Measurements from ENCODE around the gene DHH.

Gene DHH

GRCh38 chr12:49059045-49059298 is 35.6 kb downstream of the DHH start:
- Histone ChIP-seq H3K27me3 (ENCODE audit: control insufficient read depth, insufficient read depth, low read length, poor library complexity, severe bottlenecking) (no peaks in the 10 kb centered on the region), H3K9me3 (ENCODE audit: control insufficient read depth, low read length) (no peaks in the 10 kb centered on the region), H3K4me1 (ENCODE audit: control insufficient read depth, insufficient read depth, low read length) (peaks cover 28% of the 10 kb centered on the region), H3K4me3 (ENCODE audit: insufficient read depth, low read depth, low read length) (peak overlapping the region; percentile 64), H3K27ac (ENCODE audit: insufficient read depth, low read depth, low read length, poor library complexity, severe bottlenecking) (no peak overlapping the region), H3K36me3 (ENCODE audit: control insufficient read depth, insufficient read depth, low read length) (peaks cover 10% of the 10 kb centered on the region)
- WGBS, 2 experiments, result 3 to 4% methylated on average over 1 of the region's 1 CpG

DNA sequence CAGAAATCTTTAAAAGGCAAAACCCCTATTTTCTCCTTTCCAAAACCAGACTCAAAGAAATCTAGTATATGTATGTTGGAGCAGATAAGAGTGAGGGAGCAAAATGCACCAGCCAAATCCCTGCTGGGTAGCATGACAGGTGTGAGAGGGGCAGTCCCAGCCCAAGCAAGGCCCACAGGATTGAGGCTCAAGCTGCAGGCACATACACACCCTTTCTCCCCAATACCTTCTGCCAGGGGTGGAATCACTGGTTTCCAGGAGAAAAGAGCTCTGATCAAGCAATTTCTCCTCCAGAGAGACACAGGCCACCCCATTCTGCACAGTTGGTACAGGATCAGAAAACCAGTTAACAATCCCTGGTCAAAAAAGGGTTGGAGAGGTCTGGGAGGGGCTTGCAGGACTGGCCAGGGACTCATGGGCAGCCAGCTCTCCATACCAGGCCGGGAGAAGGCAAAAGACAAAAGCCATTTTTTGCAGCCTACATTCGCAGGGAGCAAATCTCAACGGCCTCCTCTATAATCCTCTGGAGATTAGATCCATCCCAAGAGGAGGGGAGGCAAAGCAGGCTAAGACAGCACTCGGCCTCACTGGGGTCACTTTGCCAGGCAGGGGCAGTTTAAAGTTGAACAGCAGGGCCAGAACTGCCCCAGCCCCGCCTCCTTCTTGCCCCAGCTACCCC is 36.1 kb downstream of the DHH start:
- 14 to 16% methylated on average over 5 of the region's 5 CpGs for WGBS, 2 experiments
- no peak overlapping the region for H3K27ac ChIP-seq (ENCODE audit: insufficient read depth, low read depth, low read length, poor library complexity, severe bottlenecking)

GRCh38 chr12:49057888-49058287 is 36.7 kb downstream of the DHH start:
- Histone ChIP-seq H3K36me3 (ENCODE audit: control insufficient read depth, insufficient read depth, low read length) (peaks cover 20% of the 10 kb centered on the region), H3K27ac (ENCODE audit: insufficient read depth, low read depth, low read length, poor library complexity, severe bottlenecking) (no peak overlapping the region)
- WGBS, 2 experiments, result 42 to 54% methylated on average over 4 of the region's 4 CpGs

More for the DNA sequence above, 36.1 kb downstream of the DHH start:
- Histone ChIP-seq H3K27me3 (ENCODE audit: control insufficient read depth, insufficient read depth, low read length, poor library complexity, severe bottlenecking) (no peaks in the 10 kb centered on the region), H3K9me3 (ENCODE audit: control insufficient read depth, low read length) (no peaks in the 10 kb centered on the region), H3K36me3 (ENCODE audit: control insufficient read depth, insufficient read depth, low read length) (peaks cover 14% of the 10 kb centered on the region), H3K4me1 (ENCODE audit: control insufficient read depth, insufficient read depth, low read length) (peaks cover 28% of the 10 kb centered on the region), H3K4me3 (ENCODE audit: insufficient read depth, low read depth, low read length) (peak overlapping the region; percentile 64)

GRCh38 chr12:49055978-49056754 is 38.4 kb downstream of the DHH start:
- H3K36me3 ChIP-seq (ENCODE audit: control insufficient read depth, insufficient read depth, low read length), result peaks cover 37% of the 10 kb centered on the region
- WGBS, 2 experiments, result 64 to 66% methylated on average over 7 of the region's 7 CpGs
- no peaks in the 10 kb centered on the region for H3K27me3 ChIP-seq (ENCODE audit: control insufficient read depth, insufficient read depth, low read length, poor library complexity, severe bottlenecking)
- peaks cover 28% of the 10 kb centered on the region for H3K4me1 ChIP-seq (ENCODE audit: control insufficient read depth, insufficient read depth, low read length)
- H3K4me3 ChIP-seq (ENCODE audit: insufficient read depth, low read depth, low read length), result peak overlapping the region; percentile 2
- H3K9me3 ChIP-seq (ENCODE audit: control insufficient read depth, low read length), result no peaks in the 10 kb centered on the region
- H3K27ac ChIP-seq (ENCODE audit: insufficient read depth, low read depth, low read length, poor library complexity, severe bottlenecking), result no peak overlapping the region

More at GRCh38 chr12:49057888-49058287, 36.7 kb downstream of the DHH start:
- Histone ChIP-seq H3K27me3 (ENCODE audit: control insufficient read depth, insufficient read depth, low read length, poor library complexity, severe bottlenecking) (no peaks in the 10 kb centered on the region), H3K4me1 (ENCODE audit: control insufficient read depth, insufficient read depth, low read length) (peaks cover 28% of the 10 kb centered on the region), H3K4me3 (ENCODE audit: insufficient read depth, low read depth, low read length) (peak overlapping the region; percentile 64), H3K9me3 (ENCODE audit: control insufficient read depth, low read length) (no peaks in the 10 kb centered on the region)

DNA sequence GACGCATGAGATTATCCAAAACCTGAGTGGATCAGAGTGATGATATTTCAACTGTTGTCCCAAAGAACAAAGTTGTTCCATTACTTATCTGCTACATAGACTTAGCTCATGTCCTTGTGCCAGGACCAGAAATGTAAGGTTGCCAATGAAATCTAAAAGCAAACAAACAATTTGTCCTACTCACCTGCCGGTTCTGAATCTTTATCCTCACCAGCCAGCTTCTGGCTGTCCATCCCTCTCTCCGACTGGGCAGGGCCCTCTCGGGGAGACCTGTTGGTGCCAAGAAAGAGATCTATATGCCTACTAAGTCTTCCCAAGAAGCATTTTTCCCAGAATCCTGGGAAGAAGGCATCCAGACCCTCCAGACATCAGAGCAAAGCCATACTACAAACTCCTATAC is 39.5 kb downstream of the DHH start:
- WGBS, 2 experiments, result 96% methylated on average over 4 of the region's 4 CpGs
- H3K9me3 ChIP-seq (ENCODE audit: control insufficient read depth, low read length), result no peaks in the 10 kb centered on the region
- H3K27ac ChIP-seq (ENCODE audit: insufficient read depth, low read depth, low read length, poor library complexity, severe bottlenecking), result no peak overlapping the region

GRCh38 chr12:49054524-49054923 is 40.1 kb downstream of the DHH start:
- WGBS, 2 experiments, result 96% methylated on average over 10 of the region's 10 CpGs
- Histone ChIP-seq H3K4me3 (ENCODE audit: insufficient read depth, low read depth, low read length) (no peak overlapping the region), H3K4me1 (ENCODE audit: control insufficient read depth, insufficient read depth, low read length) (peaks cover 28% of the 10 kb centered on the region), H3K9me3 (ENCODE audit: control insufficient read depth, low read length) (no peaks in the 10 kb centered on the region), H3K27ac (ENCODE audit: insufficient read depth, low read depth, low read length, poor library complexity, severe bottlenecking) (no peak overlapping the region), H3K27me3 (ENCODE audit: control insufficient read depth, insufficient read depth, low read length, poor library complexity, severe bottlenecking) (no peaks in the 10 kb centered on the region), H3K36me3 (ENCODE audit: control insufficient read depth, insufficient read depth, low read length) (peaks cover 53% of the 10 kb centered on the region)

More for the DNA sequence above, 39.5 kb downstream of the DHH start:
- no peaks in the 10 kb centered on the region for H3K27me3 ChIP-seq (ENCODE audit: control insufficient read depth, insufficient read depth, low read length, poor library complexity, severe bottlenecking)
- peaks cover 28% of the 10 kb centered on the region for H3K4me1 ChIP-seq (ENCODE audit: control insufficient read depth, insufficient read depth, low read length)
- H3K4me3 ChIP-seq (ENCODE audit: insufficient read depth, low read depth, low read length), result no peak overlapping the region
- H3K36me3 ChIP-seq (ENCODE audit: control insufficient read depth, insufficient read depth, low read length), result peaks cover 47% of the 10 kb centered on the region

- Histone ChIP-seq H3K27me3 (ENCODE audit: control insufficient read depth, insufficient read depth, low read length, poor library complexity, severe bottlenecking) (no peaks in the 10 kb centered on the region), H3K27ac (ENCODE audit: insufficient read depth, low read depth, low read length, poor library complexity, severe bottlenecking) (no peak overlapping the region), H3K36me3 (ENCODE audit: control insufficient read depth, insufficient read depth, low read length) (peaks cover 57% of the 10 kb centered on the region), H3K4me1 (ENCODE audit: control insufficient read depth, insufficient read depth, low read length) (peaks cover 28% of the 10 kb centered on the region), H3K4me3 (ENCODE audit: insufficient read depth, low read depth, low read length) (no peak overlapping the region), H3K9me3 (ENCODE audit: control insufficient read depth, low read length) (no peaks in the 10 kb centered on the region)
- WGBS, 2 experiments, result 98% methylated on average over 5 of the region's 5 CpGs
Measured at GRCh38 chr12:49054096-49054495, 40.5 kb downstream of the DHH start.

GRCh38 chr12:49052451-49053208 is 42.0 kb downstream of the DHH start:
- H3K4me3 ChIP-seq (ENCODE audit: insufficient read depth, low read depth, low read length), result no peak overlapping the region
- H3K27me3 ChIP-seq (ENCODE audit: control insufficient read depth, insufficient read depth, low read length, poor library complexity, severe bottlenecking), result no peaks in the 10 kb centered on the region
- H3K9me3 ChIP-seq (ENCODE audit: control insufficient read depth, low read length), result no peaks in the 10 kb centered on the region
- no peak overlapping the region for H3K27ac ChIP-seq (ENCODE audit: insufficient read depth, low read depth, low read length, poor library complexity, severe bottlenecking)
- peaks cover 19% of the 10 kb centered on the region for H3K4me1 ChIP-seq (ENCODE audit: control insufficient read depth, insufficient read depth, low read length)
- H3K36me3 ChIP-seq (ENCODE audit: control insufficient read depth, insufficient read depth, low read length), result peaks cover 72% of the 10 kb centered on the region
- WGBS, 2 experiments, result 96% methylated on average over 16 of the region's 16 CpGs

DNA sequence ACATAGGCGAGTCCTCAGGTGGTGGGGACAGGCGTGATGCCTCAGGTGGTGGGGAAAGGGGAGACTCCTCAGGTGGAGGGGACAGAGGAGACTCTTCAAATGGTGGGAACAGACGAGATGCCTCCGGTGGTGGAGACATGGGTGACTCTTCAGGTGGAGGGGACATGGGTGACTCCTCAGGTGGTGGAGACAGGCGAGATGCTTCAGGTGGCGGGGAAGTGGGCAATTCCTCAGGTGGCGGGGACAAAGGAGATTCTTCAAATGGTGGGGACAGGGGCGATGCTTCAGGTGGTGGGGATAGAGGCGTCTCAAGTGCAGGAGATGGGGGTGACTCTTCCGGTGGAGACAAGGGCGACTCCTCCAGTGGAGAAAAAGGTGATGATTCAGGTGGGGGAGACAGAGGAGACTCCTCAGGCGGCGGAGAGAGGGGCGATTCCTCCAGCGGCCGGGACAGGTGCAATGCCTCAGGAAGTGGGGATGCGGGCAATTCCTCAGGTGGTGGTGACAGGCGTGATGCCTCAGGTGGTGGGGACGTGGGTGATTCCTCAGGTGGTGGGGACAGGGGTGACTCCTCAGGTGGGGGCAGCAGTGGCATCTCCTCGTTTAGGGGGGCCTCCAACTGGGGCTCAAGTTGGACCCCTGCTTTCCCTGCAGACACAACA is 42.7 kb downstream of the DHH start:
- H3K27me3 ChIP-seq (ENCODE audit: control insufficient read depth, insufficient read depth, low read length, poor library complexity, severe bottlenecking), result no peaks in the 10 kb centered on the region
- WGBS, 2 experiments, result 94 to 96% methylated on average over 20 of the region's 20 CpGs
- peaks cover 75% of the 10 kb centered on the region for H3K36me3 ChIP-seq (ENCODE audit: control insufficient read depth, insufficient read depth, low read length)
- no peaks in the 10 kb centered on the region for H3K9me3 ChIP-seq (ENCODE audit: control insufficient read depth, low read length)
- peaks cover 12% of the 10 kb centered on the region for H3K4me1 ChIP-seq (ENCODE audit: control insufficient read depth, insufficient read depth, low read length)
- no peak overlapping the region for H3K27ac ChIP-seq (ENCODE audit: insufficient read depth, low read depth, low read length, poor library complexity, severe bottlenecking)
- no peak overlapping the region for H3K4me3 ChIP-seq (ENCODE audit: insufficient read depth, low read depth, low read length)

DNA sequence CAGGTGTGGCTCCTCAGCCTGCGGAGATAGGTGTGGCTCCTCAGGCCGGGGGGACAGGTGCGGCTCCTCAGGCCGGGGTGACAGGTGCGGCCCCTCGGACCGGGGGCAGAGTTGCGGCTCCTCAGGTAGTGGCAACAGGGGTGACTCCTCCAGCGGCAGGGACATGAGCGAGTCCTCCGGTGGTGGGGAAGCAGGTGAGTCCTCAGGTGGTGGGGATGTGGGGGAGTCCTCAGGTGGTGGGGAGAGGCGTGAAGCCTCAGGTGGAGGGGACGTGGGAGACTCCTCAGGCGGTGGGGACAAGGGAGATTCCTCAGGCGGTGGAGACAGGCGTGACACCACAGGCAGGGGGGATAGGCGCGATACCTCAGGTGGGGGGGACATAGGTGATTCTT is 43.2 kb downstream of the DHH start:
- Histone ChIP-seq H3K4me3 (ENCODE audit: insufficient read depth, low read depth, low read length) (no peak overlapping the region), H3K36me3 (ENCODE audit: control insufficient read depth, insufficient read depth, low read length) (peaks cover 81% of the 10 kb centered on the region), H3K27me3 (ENCODE audit: control insufficient read depth, insufficient read depth, low read length, poor library complexity, severe bottlenecking) (no peaks in the 10 kb centered on the region), H3K27ac (ENCODE audit: insufficient read depth, low read depth, low read length, poor library complexity, severe bottlenecking) (no peak overlapping the region), H3K9me3 (ENCODE audit: control insufficient read depth, low read length) (no peaks in the 10 kb centered on the region), H3K4me1 (ENCODE audit: control insufficient read depth, insufficient read depth, low read length) (peaks cover 7% of the 10 kb centered on the region)
- 96 to 97% methylated on average over 18 of the region's 18 CpGs for WGBS, 2 experiments

Measured in ectodermal cell (in vitro differentiated cells).